Suprapubic skin (tissue), 4 donors: ENCODE results near the gene CCNC.

Experiments
- CTCF ChIP-seq, 2 donors: fragments of 200-600 bp in 1 of 2; fragments of 450-650 bp in 1 of 2; sonication (generic) in 1 of 2; IDR thresholded peaks; one replicate each; pipeline ENCODE4 v1.5.1; 2016 to 2019; ENCODE audit warnings: antibody characterized with exemption in 2 of 2, mild to moderate bottlenecking in 1 of 2, moderate library complexity in 1 of 2
- EP300 ChIP-seq: sonication (generic); formaldehyde crosslinking; IDR thresholded peaks from one replicate; pipeline ENCODE4 v1.6.1; 2017; ENCODE audit warnings: antibody characterized with exemption
- POLR2A ChIP-seq, 2 donors: fragments of 450-650 bp; IDR thresholded peaks; one replicate each; pipeline ENCODE4 v1.6.1; 2017; ENCODE audit warnings: antibody characterized with exemption in 2 of 2, mild to moderate bottlenecking in 2 of 2, moderate library complexity in 2 of 2
- POLR2AphosphoS5 ChIP-seq, 3 donors: sonication (generic); formaldehyde crosslinking; IDR thresholded peaks; one replicate each; pipeline ENCODE4 v1.6.1; 2017; ENCODE audit warnings: antibody characterized with exemption in 3 of 3

DNA sequence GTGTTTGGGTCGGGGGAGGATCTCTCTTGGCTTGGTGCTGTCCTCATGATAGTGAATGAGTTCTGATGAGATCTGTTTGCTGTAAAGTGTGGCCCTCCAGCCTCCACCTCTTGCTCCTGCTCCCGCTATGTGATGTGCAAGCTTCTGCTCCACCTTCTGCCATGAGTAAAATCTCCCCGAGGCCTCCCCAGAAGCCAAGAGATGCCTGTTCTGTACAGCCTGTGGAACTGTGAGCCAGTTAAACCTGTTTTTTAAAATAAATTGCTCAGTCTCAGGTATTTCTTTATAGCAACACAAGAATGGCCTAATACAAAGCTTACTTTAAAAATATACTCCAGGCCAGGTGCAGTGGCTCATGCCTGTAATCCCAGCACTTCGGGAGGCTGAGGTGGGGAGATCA is 11.3 kb upstream of the CCNC start:
- no peak for TF ChIP-seq CTCF (IDR thresholded peaks at IDR 0.05)
- no peak for TF ChIP-seq EP300
- no peak for TF ChIP-seq POLR2AphosphoS5 (IDR thresholded peaks at IDR 0.05)
- TF ChIP-seq POLR2A (IDR thresholded peaks at IDR 0.05), result no peak
